Brain microvascular endothelial cell (primary cell): ENCODE results near the gene ARL14EPL.
"Not testable (repeated sequence)": the region's sequence is repeated elsewhere in the genome, so short reads cannot be mapped to it uniquely, and the experiment has no call there.

Source experiments
- DNase-seq: peaks from one replicate; pipeline ENCODE4 v3.0.0-alpha.2; 2020
- H3K27ac ChIP-seq: fragments of 250-450 bp; sonication (Bioruptor Pico); 2 replicates; pipeline ENCODE4 v1.5.1; 2020; ENCODE audit warnings: mild to moderate bottlenecking, moderate library complexity
- H3K27me3 ChIP-seq: fragments of 250-450 bp; sonication (Bioruptor Pico); replicated peaks from 2 replicates; pipeline ENCODE4 v1.5.1; 2020; ENCODE audit warnings: mild to moderate bottlenecking
- H3K36me3 ChIP-seq: fragments of 250-450 bp; sonication (Bioruptor Pico); replicated peaks from 2 replicates; pipeline ENCODE4 v1.5.1; 2020; ENCODE audit warnings: mild to moderate bottlenecking
- H3K4me3 ChIP-seq: 2 replicates; pipeline ENCODE4 v1.5.1; 2011; ENCODE audit warnings: low read depth, mild to moderate bottlenecking, control low read depth, low read length, moderate library complexity
- in situ Hi-C: cut with HindIII; loops from 2 replicates; pipeline ENCODE4 v1.10.0; 2017; ENCODE audit warnings: low sequenced_read_pairs, low pct_ligation_motif_present
- TF ChIP-seq, protein P1 (sequence below): IDR thresholded peaks from 2 replicates; pipeline ENCODE4 v1.5.1; 2011; ENCODE audit warnings: low read depth, mild to moderate bottlenecking, moderate library complexity, low read length, control low read depth, inconsistent platforms; ENCODE audit errors: missing control alignments

Gene ARL14EPL

DNA sequence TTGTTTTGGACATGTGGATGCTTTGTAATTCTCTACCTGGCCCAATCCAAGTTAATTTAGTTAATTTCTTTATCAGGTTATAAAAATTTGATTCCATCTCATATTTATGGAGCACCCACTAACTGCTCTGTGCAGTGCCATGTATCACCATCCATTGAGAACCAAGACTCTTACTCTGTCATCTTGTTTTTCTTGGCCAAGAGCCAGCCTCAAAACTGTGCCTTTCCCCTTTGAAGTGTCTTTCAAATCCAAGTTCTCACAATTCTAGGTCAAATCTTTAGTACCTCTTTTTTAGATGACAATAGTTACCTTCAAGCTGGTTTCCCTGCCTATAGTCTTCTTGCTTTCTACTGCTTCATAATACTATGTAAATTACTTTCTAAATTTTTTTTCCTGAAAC is 55.8 kb downstream of the ARL14EPL start:
- no peak for DNase-seq

DNA sequence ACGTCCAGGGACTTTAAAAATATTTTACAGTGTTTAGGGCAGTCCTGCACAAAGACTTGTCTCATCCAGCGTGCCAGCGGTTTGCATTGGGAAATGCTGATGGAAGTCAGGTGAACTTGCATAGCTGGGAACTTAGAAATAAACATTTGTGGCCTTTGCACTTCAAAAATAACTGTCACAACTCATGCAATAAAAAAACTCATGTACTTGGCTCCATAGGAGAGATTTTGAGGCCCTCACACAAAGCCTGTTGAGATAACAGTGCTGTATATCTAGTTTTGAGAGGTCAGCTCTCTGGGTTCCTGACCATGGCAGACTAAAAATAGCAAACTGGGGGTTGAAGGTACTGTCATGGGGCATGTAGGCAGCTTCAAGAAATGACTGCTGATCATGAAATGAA is 58.0 kb downstream of the ARL14EPL start:
- no peak overlapping the region for H3K27ac ChIP-seq
- TF ChIP-seq, protein P1, sequence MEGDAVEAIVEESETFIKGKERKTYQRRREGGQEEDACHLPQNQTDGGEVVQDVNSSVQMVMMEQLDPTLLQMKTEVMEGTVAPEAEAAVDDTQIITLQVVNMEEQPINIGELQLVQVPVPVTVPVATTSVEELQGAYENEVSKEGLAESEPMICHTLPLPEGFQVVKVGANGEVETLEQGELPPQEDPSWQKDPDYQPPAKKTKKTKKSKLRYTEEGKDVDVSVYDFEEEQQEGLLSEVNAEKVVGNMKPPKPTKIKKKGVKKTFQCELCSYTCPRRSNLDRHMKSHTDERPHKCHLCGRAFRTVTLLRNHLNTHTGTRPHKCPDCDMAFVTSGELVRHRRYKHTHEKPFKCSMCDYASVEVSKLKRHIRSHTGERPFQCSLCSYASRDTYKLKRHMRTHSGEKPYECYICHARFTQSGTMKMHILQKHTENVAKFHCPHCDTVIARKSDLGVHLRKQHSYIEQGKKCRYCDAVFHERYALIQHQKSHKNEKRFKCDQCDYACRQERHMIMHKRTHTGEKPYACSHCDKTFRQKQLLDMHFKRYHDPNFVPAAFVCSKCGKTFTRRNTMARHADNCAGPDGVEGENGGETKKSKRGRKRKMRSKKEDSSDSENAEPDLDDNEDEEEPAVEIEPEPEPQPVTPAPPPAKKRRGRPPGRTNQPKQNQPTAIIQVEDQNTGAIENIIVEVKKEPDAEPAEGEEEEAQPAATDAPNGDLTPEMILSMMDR, result no peak
- in situ Hi-C loops, result no loop called here
- H3K27me3 ChIP-seq, result no peaks in the 10 kb centered on the region
- no peak overlapping the region for H3K4me3 ChIP-seq
- H3K36me3 ChIP-seq, result peaks cover 10% of the 10 kb centered on the region
- DNase-seq, result no peak

More for the DNA sequence above, 55.8 kb downstream of the ARL14EPL start:
- Histone ChIP-seq H3K27me3 (no peaks in the 10 kb centered on the region), H3K4me3 (no peak overlapping the region), H3K36me3 (peaks cover 4% of the 10 kb centered on the region), H3K27ac (no peak overlapping the region)
- TF ChIP-seq, protein P1, result no peak
- in situ Hi-C loops, result no loop called here

DNA sequence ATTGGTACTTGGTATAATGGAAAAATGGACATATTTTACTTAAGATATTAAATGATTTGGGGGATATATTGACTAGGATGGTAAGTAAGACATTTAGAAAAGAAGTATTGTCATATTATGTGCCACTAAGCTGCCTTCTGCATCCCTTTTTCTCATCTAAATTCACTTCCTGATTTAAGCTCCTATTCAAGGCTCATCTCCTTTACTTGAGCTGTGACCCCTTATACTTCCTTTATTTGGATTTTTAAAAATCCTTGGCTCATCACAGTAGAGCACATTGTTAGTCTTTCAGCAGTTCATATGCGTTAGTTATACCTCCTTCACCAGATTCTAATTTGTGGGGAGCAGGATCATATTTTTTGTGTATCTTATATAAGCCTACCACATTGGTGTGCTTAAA is 59.1 kb downstream of the ARL14EPL start:
- H3K4me3 ChIP-seq, result no peak overlapping the region
- H3K27me3 ChIP-seq, result no peaks in the 10 kb centered on the region
- TF ChIP-seq, protein P1, result no peak
- peaks cover 10% of the 10 kb centered on the region for H3K36me3 ChIP-seq
- no peak overlapping the region for H3K27ac ChIP-seq
- in situ Hi-C loops, result no loop called here
- DNase-seq, result no peak

DNA sequence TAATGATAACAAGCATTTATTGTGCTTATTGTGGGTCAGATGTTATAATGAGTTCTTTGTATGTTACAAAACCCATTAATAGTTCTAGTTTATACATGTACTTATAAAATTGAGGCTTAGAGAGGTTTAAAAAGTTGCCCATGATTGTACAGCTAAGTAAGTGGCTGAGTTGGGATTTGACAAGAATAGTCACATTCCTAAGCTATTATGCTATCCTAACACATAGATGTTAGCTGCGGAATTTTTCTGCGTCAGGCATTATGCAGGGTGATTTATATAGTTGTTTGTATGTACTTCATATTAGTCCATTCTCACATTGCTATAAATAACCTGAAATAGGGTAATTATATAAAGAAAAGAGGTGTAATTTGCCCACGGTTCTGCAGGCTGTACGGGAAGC is 65.0 kb downstream of the ARL14EPL start:
- peak; percentile 22 for DNase-seq
- TF ChIP-seq, protein P1, result no peak
- in situ Hi-C loops, result no loop called here
- H3K36me3 ChIP-seq, result peaks cover 10% of the 10 kb centered on the region
- no peak overlapping the region for H3K27ac ChIP-seq
- no peak overlapping the region for H3K4me3 ChIP-seq
- no peaks in the 10 kb centered on the region for H3K27me3 ChIP-seq

DNA sequence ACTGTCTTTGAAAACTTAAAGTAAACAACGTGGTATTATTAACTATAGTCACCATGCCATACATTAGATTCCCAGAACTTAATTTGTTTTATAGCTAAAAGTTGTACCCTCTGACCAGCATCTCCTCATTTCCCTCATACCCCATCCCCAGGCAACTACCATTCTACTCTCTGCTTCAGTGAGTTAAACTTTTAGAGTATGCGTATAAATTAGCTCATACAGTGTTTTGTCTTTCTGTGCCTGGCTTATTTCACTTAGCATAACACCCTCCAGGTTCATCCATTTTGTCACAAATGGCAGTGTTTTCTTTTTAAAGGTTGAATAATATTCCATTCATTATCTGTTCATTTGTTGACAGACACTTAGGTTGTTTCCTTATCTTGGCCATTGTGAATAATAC is 66.7 kb downstream of the ARL14EPL start:
- TF ChIP-seq, protein P1, result no peak
- in situ Hi-C loops, result no loop called here
- no peak overlapping the region for H3K4me3 ChIP-seq
- no peak for DNase-seq
- H3K27ac ChIP-seq, result no peak overlapping the region
- no peaks in the 10 kb centered on the region for H3K36me3 ChIP-seq
- H3K27me3 ChIP-seq, result no peaks in the 10 kb centered on the region

DNA sequence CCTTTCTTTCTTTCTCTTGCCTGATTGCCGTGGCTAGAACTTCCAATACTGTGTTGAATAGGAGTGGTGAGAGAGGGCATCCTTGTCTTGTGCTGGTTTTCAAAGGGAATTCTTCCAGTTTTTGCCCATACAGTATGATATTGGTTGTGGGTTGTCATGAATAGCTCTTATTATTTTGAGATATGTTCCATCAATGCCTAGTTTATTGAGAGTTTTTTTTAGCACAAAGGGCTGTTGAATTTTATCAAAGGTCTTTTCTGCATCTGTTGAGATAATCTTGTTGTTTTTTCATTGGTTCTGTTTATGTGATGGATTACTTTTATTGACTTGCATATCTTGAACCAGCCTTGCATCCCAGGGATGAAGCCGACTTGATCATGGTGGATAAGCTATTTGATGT is 72.7 kb downstream of the ARL14EPL start:
- H3K27ac ChIP-seq, DNase-seq, in situ Hi-C loops, H3K27me3 ChIP-seq, H3K4me3 ChIP-seq, H3K36me3 ChIP-seq: not testable (repeated sequence)
